Superior temporal gyrus (tissue), 1 donor: ENCODE measurements around the gene EGR1.

Source experiments
- DNase-seq: peaks from one replicate; pipeline ENCODE4 v3.0.0-alpha.2; 2016; ENCODE audit errors: extremely low spot score

Gene EGR1

GRCh38 chr5:138465261-138466124 is at the start of gene EGR1:
TSS of gene EGR1 (plus strand) at chr5:138465479. CDS start at chr5:138465762, 283 bp downstream.
- DNase-seq, result peak; percentile 98

- DNase-seq, result no peak
Measured at GRCh38 chr5:138418444-138418843, 46.8 kb upstream of the EGR1 start.

- no peak for DNase-seq
Measured at GRCh38 chr5:138425079-138425478, 40.2 kb upstream of the EGR1 start.

GRCh38 chr5:138435943-138436342 is 29.3 kb upstream of the EGR1 start:
- no peak for DNase-seq

GRCh38 chr5:138438003-138438723 is 27.1 kb upstream of the EGR1 start:
- DNase-seq, result no peak

- DNase-seq, result peak; percentile 43
Measured at GRCh38 chr5:138438724-138439476, 26.4 kb upstream of the EGR1 start, which contains the start of gene REEP2. TSS of gene REEP2 (plus strand) at chr5:138439057. CDS start at chr5:138439209, 152 bp downstream.

GRCh38 chr5:138439477-138440158 is 25.7 kb upstream of the EGR1 start:
- peak; percentile 32 for DNase-seq

- no peak for DNase-seq
Measured at GRCh38 chr5:138440159-138441073, 24.9 kb upstream of the EGR1 start.

GRCh38 chr5:138441221-138441620 is 24.1 kb upstream of the EGR1 start:
- DNase-seq, result no peak

GRCh38 chr5:138444078-138444773 is 21.1 kb upstream of the EGR1 start:
- no peak for DNase-seq

GRCh38 chr5:138444774-138445546 is 20.3 kb upstream of the EGR1 start:
- no peak for DNase-seq

- no peak for DNase-seq
Measured at GRCh38 chr5:138445547-138446271, 19.6 kb upstream of the EGR1 start.

GRCh38 chr5:138448070-138448469 is 17.2 kb upstream of the EGR1 start:
- no peak for DNase-seq

- DNase-seq, result peak; percentile 56
Measured at GRCh38 chr5:138448481-138449398, 16.5 kb upstream of the EGR1 start.

- DNase-seq, result peak; percentile 90
Measured at GRCh38 chr5:138449501-138450239, 15.6 kb upstream of the EGR1 start.

GRCh38 chr5:138450971-138451370 is 14.3 kb upstream of the EGR1 start:
- no peak for DNase-seq

- DNase-seq, result no peak
Measured at GRCh38 chr5:138452720-138453119, 12.6 kb upstream of the EGR1 start.
